H1 (cell line): Measurements from ENCODE around the gene MAP2K2. TPM values are rescaled to one million over a fixed set of nuclear protein-coding genes. Genes with fewer than 3 reads are reported as not detected.

ENCODE experiments used
- CHD1 ChIP-seq: IDR thresholded peaks from 2 replicates; pipeline ENCODE4 v1.6.1; 2012; ENCODE audit warnings: low read depth, low read length, improper control_type of control experiment
- NANOG ChIP-seq: IDR thresholded peaks from 2 replicates; pipeline ENCODE4 v1.6.1; 2011; ENCODE audit warnings: low read length, low read depth, mild to moderate bottlenecking, inconsistent platforms; ENCODE audit not compliant: insufficient read depth, poor library complexity, severe bottlenecking
- RAD21 ChIP-seq, 2 experiments: IDR thresholded peaks in 1 of 2; conservative IDR thresholded peaks in 1 of 2; 2 replicates each; pipeline ENCODE4 v1.6.1; 2011; ENCODE audit warnings: low read depth in 2 of 2, low read length in 2 of 2, improper control_type of control experiment in 1 of 2, inconsistent platforms in 1 of 2, mild to moderate bottlenecking in 1 of 2, moderate library complexity in 1 of 2
- SIN3A ChIP-seq, 2 experiments: IDR thresholded peaks in 1 of 2; conservative IDR thresholded peaks in 1 of 2; 2 replicates each; pipeline ENCODE4 v1.6.1; 2011 to 2012; ENCODE audit warnings: low read length in 2 of 2, improper control_type of control experiment in 1 of 2, low read depth in 1 of 2, mild to moderate bottlenecking in 1 of 2
- SIX5 ChIP-seq: IDR thresholded peaks from 2 replicates; pipeline ENCODE4 v1.6.1; 2011; ENCODE audit warnings: mild to moderate bottlenecking, low read depth, low read length
- SP1 ChIP-seq: IDR thresholded peaks from 2 replicates; pipeline ENCODE4 v1.6.1; 2011; ENCODE audit warnings: low read depth, low read length
- SP4 ChIP-seq: IDR thresholded peaks from 2 replicates; pipeline ENCODE4 v1.6.1; 2012; ENCODE audit warnings: low read length, inconsistent platforms
- TAF7 ChIP-seq: optimal IDR thresholded peaks from 2 replicates; pipeline ENCODE3; 2011; ENCODE audit warnings: low read depth, mild to moderate bottlenecking, inconsistent platforms, low read length, moderate library complexity, borderline replicate concordance
- polyA plus RNA-seq, 7 experiments: library from polyadenylated mRNA; depleted of rRNA in 3 of 7; stranded (reverse) in 5 of 7; unstranded in 2 of 7; fragments of >200 nt in 5 of 7; fragments of 200-250 nt in 2 of 7; gene quantifications; 1 replicate in 5 of 7; 2 replicates in 1 of 7; 4 replicates in 1 of 7; pipeline versions ENCODE4 v1.2.1 to v1.2.3, GENCODE V29; 2011 to 2013; ENCODE audit warnings: missing spikeins in 2 of 7, mixed read lengths in 2 of 7
- total RNA-seq: library from RNA; stranded (reverse); fragmentation: NEBNext Ultra II Directional; extraction: Animal tissue kit (Norgen Biotek cat#: 25700); gene quantifications from 2 replicates; pipeline ENCODE4 v1.2.1, GENCODE V29; 2021

Gene MAP2K2
- total and polyA plus RNA-seq, 2 of the 8 experiments (the other 6 are each of a cell fraction or from before 2014, with no cell fraction given): 111 to 162 TPM

DNA sequence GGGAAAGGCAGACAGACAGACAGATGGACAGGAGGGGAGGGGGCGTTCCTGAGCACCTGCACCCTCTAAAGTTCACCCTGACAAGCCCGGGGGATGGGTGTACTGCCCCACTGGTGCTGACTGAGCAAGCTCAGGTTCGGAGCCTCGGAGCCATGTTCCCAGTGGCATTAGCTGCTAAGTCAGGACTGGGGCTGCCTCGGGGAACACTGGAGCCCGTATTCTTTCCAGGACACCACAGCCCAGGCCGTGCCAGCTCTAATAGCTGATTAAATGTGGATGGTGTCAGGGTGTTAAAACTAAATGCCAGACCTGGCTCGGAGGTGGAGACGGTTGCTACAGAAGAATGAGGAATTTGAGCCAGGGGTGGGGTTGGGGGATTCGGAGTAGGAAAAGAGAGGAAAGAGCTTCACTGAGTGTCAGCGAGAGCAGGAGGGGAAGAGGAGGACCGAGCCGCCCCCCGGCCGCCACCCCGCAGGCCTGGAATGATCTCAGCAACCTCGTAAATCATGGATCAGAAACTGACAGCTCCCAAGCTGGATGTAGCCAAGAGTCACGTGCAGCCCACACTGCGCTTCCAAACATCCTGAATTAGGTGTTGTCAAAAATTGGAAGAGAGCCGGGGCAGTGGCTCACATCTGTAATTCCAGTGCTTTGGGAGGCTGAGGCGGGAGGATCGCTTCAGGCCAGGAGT, 10.4 kb downstream of the MAP2K2 start (continued):
- TF ChIP-seq SIX5 (no peak), RAD21 (IDR thresholded peaks at IDR 0.05 in 1 of 2, conservative IDR thresholded peaks at IDR 0.05 in 1 of 2; ENCODE audit: low read depth in 2 of 2, low read length in 2 of 2) (no peak), SP4 (no peak), SP1 (no peak), NANOG (no peak), CHD1 (no peak), TAF7 (no peak), SIN3A (conservative IDR thresholded peaks at IDR 0.05 in 1 of 2, IDR thresholded peaks at IDR 0.05 in 1 of 2; ENCODE audit: low read depth in 1 of 2, low read length in 2 of 2) (no peak)
